ENCODE measurements around the gene SP3.

SP3 gene

DNA sequence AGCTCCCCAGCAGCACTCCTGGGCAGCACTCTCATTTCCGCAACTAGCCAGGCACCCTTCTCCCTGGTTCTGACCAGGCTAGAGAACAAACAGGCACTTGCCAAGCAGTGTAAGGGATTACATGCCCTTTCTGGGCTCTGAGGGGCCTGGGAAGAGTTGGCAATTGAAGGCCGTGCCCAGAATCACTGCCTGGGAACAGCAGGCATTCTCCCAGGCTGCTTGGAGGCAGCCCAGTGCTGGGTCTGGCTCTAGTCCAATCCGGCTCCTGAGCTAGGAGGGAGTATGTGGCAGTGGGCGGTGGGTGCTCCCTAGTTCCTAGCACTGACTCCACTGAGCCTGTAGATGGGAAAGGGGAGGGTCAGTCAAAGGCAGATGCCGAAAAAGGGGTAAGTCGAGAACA is 34.1 kb upstream of the SP3 start:
- H3K4me3 ChIP-seq (ENCODE audit: low read depth, low read length) = no peak overlapping the region
- DNase-seq (ENCODE audit: low read depth) = no peak
- TF ChIP-seq, protein P1, sequence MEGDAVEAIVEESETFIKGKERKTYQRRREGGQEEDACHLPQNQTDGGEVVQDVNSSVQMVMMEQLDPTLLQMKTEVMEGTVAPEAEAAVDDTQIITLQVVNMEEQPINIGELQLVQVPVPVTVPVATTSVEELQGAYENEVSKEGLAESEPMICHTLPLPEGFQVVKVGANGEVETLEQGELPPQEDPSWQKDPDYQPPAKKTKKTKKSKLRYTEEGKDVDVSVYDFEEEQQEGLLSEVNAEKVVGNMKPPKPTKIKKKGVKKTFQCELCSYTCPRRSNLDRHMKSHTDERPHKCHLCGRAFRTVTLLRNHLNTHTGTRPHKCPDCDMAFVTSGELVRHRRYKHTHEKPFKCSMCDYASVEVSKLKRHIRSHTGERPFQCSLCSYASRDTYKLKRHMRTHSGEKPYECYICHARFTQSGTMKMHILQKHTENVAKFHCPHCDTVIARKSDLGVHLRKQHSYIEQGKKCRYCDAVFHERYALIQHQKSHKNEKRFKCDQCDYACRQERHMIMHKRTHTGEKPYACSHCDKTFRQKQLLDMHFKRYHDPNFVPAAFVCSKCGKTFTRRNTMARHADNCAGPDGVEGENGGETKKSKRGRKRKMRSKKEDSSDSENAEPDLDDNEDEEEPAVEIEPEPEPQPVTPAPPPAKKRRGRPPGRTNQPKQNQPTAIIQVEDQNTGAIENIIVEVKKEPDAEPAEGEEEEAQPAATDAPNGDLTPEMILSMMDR (IDR thresholded peaks at IDR 0.05; ENCODE audit: low read depth, low read length) = no peak
- TF ChIP-seq, protein P2, sequence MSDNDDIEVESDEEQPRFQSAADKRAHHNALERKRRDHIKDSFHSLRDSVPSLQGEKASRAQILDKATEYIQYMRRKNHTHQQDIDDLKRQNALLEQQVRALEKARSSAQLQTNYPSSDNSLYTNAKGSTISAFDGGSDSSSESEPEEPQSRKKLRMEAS (IDR thresholded peaks at IDR 0.05; ENCODE audit: low read depth, low read length) = no peak
- TF ChIP-seq MYC (IDR thresholded peaks at IDR 0.05; ENCODE audit: low read depth, low read length) = no peak
- no peak for TF ChIP-seq POLR2A (IDR thresholded peaks at IDR 0.05; ENCODE audit: extremely low read depth, insufficient read length)

DNA sequence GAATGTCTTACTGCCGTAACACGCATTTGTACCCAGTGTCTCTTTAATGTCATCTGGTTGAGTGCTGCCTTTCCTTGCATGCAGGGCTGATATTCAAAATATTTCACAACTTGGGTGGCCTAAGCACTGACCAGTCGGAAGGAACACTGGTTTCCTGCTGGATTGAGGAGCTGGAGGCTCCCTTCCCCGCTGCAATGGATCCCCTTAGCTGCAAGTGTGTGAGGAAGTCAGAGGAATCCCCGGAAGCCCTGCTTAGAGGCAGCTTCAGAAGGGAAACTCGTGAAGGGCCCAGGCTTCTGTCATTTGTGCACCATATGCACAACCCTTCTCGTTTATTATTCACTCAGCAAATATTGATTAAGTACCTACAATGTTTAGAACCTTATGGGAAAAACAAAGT is 33.2 kb upstream of the SP3 start:
- TF ChIP-seq, protein P1 (IDR thresholded peaks at IDR 0.05; ENCODE audit: low read depth, low read length) = no peak
- TF ChIP-seq POLR2A (IDR thresholded peaks at IDR 0.05; ENCODE audit: extremely low read depth, insufficient read length) = no peak
- TF ChIP-seq, protein P2 (IDR thresholded peaks at IDR 0.05; ENCODE audit: low read depth, low read length) = no peak
- no peak for TF ChIP-seq MYC (IDR thresholded peaks at IDR 0.05; ENCODE audit: low read depth, low read length)
- no peak for DNase-seq (ENCODE audit: low read depth)
- no peak overlapping the region for H3K4me3 ChIP-seq (ENCODE audit: low read depth, low read length)

DNA sequence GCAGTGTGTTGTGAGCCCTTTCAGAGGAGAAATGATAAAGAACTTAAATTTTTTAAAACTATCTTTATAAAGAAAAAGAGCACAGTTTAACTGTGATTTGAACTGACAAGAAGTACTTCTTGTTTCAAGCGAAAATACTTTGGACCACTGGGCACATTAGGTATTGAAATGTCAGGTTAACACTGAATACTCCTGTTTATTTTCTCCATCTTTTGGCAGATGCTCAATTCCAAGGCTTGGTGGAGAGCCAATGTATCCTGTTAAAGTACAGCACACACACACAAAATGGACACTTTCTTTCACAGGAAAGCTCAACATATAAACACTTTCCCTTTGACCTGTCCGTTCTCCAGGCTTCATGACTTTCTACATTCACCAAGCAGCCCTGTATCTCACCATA is 32.6 kb upstream of the SP3 start:
- H3K4me3 ChIP-seq (ENCODE audit: low read depth, low read length) = no peak overlapping the region
- TF ChIP-seq, protein P2 (IDR thresholded peaks at IDR 0.05; ENCODE audit: low read depth, low read length) = no peak
- TF ChIP-seq POLR2A (IDR thresholded peaks at IDR 0.05; ENCODE audit: extremely low read depth, insufficient read length) (no peak), MYC (IDR thresholded peaks at IDR 0.05; ENCODE audit: low read depth, low read length) (no peak)
- TF ChIP-seq, protein P1 (IDR thresholded peaks at IDR 0.05; ENCODE audit: low read depth, low read length) = no peak
- DNase-seq (ENCODE audit: low read depth) = no peak

DNA sequence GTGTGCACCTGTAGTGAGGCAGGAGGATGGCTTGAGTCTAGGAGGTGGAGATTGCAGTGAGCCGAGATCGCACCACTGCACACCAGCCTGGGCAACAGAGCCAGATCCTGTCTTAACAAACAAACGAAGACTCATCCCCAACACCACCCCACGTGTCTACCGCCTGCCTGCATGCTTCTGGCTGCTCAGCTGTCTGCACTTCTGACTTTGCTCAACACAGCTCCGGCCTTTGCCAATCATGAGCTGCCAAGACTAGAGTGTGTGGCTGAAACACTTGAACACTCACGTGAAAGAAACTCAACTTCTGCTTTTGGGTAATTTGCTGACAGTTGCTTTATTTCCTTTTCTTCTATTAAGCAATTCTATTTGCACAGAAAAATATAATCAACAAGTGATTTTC is 32.1 kb upstream of the SP3 start:
- TF ChIP-seq, protein P1 (IDR thresholded peaks at IDR 0.05; ENCODE audit: low read depth, low read length) = no peak
- peak; percentile 80 for TF ChIP-seq MYC (IDR thresholded peaks at IDR 0.05; ENCODE audit: low read depth, low read length)
- TF ChIP-seq, protein P2 (IDR thresholded peaks at IDR 0.05; ENCODE audit: low read depth, low read length) = peak; percentile 95
- TF ChIP-seq POLR2A (IDR thresholded peaks at IDR 0.05; ENCODE audit: extremely low read depth, insufficient read length) = no peak
- peak; percentile 96 for DNase-seq (ENCODE audit: low read depth)
- H3K4me3 ChIP-seq (ENCODE audit: low read depth, low read length) = no peak overlapping the region

DNA sequence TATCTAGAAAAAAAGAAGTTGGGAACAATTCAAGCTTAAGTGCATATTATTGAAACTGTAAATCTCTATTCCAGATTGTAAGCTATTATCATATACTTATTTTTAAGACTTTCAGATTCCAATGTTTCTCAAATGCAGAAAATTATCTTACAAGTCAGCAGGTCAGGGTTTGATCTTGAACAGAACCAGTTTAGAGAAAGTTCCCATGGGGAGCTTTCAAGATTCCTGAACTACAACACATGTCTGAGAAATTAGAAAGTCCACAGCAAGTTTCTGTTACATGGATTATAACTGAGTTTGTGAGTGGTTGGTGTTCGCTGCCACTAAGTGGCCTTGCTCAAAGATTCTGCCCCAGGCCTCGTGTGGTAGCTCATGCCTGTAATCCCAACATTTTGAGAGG is 31.6 kb upstream of the SP3 start:
- H3K4me3 ChIP-seq (ENCODE audit: low read depth, low read length) = no peak overlapping the region
- TF ChIP-seq, protein P2 (IDR thresholded peaks at IDR 0.05; ENCODE audit: low read depth, low read length) = no peak
- TF ChIP-seq, protein P1 (IDR thresholded peaks at IDR 0.05; ENCODE audit: low read depth, low read length) = no peak
- TF ChIP-seq POLR2A (IDR thresholded peaks at IDR 0.05; ENCODE audit: extremely low read depth, insufficient read length) = no peak
- TF ChIP-seq MYC (IDR thresholded peaks at IDR 0.05; ENCODE audit: low read depth, low read length) = no peak
- DNase-seq (ENCODE audit: low read depth) = no peak

DNA sequence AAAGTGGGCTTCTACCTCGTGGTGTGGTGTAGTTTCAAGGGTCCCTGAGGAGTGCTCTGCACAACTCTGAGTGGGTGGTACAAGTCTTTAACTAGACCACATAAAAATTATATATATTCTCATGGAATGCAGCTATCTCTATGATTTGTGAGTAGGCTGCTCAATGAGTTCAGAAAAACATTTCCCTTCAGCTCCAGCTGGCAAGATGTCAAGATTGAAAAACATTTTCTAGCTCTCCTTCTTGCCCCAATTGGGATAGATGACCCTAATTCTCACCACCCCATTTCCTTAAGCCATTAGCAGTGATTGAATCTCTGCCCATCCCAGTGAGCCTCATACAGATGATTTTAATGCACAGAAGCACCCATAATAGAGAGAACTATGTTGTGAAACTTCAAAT is 28.3 kb upstream of the SP3 start:
- H3K4me3 ChIP-seq (ENCODE audit: low read depth, low read length) = no peak overlapping the region
- DNase-seq (ENCODE audit: low read depth) = no peak
- TF ChIP-seq POLR2A (IDR thresholded peaks at IDR 0.05; ENCODE audit: extremely low read depth, insufficient read length) = no peak
- no peak for TF ChIP-seq MYC (IDR thresholded peaks at IDR 0.05; ENCODE audit: low read depth, low read length)
- TF ChIP-seq, protein P1 (IDR thresholded peaks at IDR 0.05; ENCODE audit: low read depth, low read length) = no peak
- TF ChIP-seq, protein P2 (IDR thresholded peaks at IDR 0.05; ENCODE audit: low read depth, low read length) = no peak
